GM19035 (cell line): ENCODE data around the gene SACS.

Experiments
- ATAC-seq: cut with Tn5 transposase; IDR thresholded peaks from one replicate; pipeline ENCODE4 v1.9.1; 2021; ENCODE audit not compliant: unreplicated experiment

The SACS gene

GRCh38 chr13:23433171-23434153 is at the start of gene SACS:
Gene SACS (minus strand): TSS chr13:23433702. CDS start chr13:23411239, 22,463 bp downstream.
- ATAC-seq: no peak

GRCh38 chr13:23480324-23480723 is 46.8 kb upstream of the SACS start:
- ATAC-seq: no peak

GRCh38 chr13:23477101-23477500 is 43.6 kb upstream of the SACS start:
- no peak for ATAC-seq

GRCh38 chr13:23473221-23473620 is 39.7 kb upstream of the SACS start:
- no peak for ATAC-seq

- ATAC-seq: no peak
These were observed 38.7 kb upstream of the SACS start for GRCh38 chr13:23472189-23472588.

GRCh38 chr13:23470790-23471614 is 37.5 kb upstream of the SACS start:
- no peak for ATAC-seq

- no peak for ATAC-seq
These were observed 36.5 kb upstream of the SACS start for GRCh38 chr13:23469951-23470421.

- ATAC-seq: no peak
These were observed 35.3 kb upstream of the SACS start for GRCh38 chr13:23468811-23469210.

GRCh38 chr13:23467932-23468278 is 34.4 kb upstream of the SACS start:
- ATAC-seq: no peak

GRCh38 chr13:23467048-23467931 is 33.8 kb upstream of the SACS start:
- no peak for ATAC-seq

GRCh38 chr13:23466144-23467002 is 32.9 kb upstream of the SACS start:
- peak; percentile 84 for ATAC-seq

GRCh38 chr13:23463661-23464060 is 30.2 kb upstream of the SACS start:
- no peak for ATAC-seq

GRCh38 chr13:23462815-23463559 is 29.5 kb upstream of the SACS start:
- no peak for ATAC-seq

- no peak for ATAC-seq
These were observed 28.0 kb upstream of the SACS start for GRCh38 chr13:23461544-23461943.

GRCh38 chr13:23460921-23461320 is 27.4 kb upstream of the SACS start:
- no peak for ATAC-seq

GRCh38 chr13:23460309-23460708 is 26.8 kb upstream of the SACS start:
- ATAC-seq: peak; percentile 78

- no peak for ATAC-seq
These were observed 25.5 kb upstream of the SACS start for GRCh38 chr13:23458989-23459388.

- ATAC-seq: no peak
These were observed 23.1 kb upstream of the SACS start for GRCh38 chr13:23456437-23457210.
